IMR-90 (cell line): ENCODE data around the gene GPR173. TPM values are rescaled to one million over a fixed set of nuclear protein-coding genes. Genes with fewer than 3 reads are reported as not detected.

ENCODE experiments used
- ATAC-seq: fragments of 200-7000 bp; cut with Tn5 transposase; 2 replicates; pipeline ENCODE4 v1.9.1; 2020; ENCODE audit warnings: low read depth, mild to moderate bottlenecking, moderate library complexity
- BruUV-seq: library from RNA; stranded (reverse); fragments of 400-500 nt; replicated peaks from 2 replicates; lab custom pipeline; 2021; lab: Mats Ljungman, UMichigan
- CTCF ChIA-PET: fragments of 300-600 bp; formaldehyde crosslinking; extraction: SDS; loops from one replicate; lab custom pipeline; 2021; ENCODE audit warnings: antibody characterized with exemption; lab: Yijun Ruan, JAX
- POLR2A ChIA-PET: fragments of 300-600 bp; sonication (Branson Sonifier 250); formaldehyde crosslinking; loops from one replicate; lab custom pipeline; 2022; ENCODE audit warnings: antibody characterized with exemption; ENCODE audit not compliant: unreplicated experiment; lab: Charles Lee
- DNase-seq: peaks from one replicate; pipeline ENCODE4 v3.0.0; 2013
- H2AFZ ChIP-seq: replicated peaks from 2 replicates; pipeline ENCODE3; 2013; ENCODE audit warnings: low read length, mild to moderate bottlenecking; ENCODE audit not compliant: poor library complexity
- H2AK5ac ChIP-seq: 2 replicates; pipeline ENCODE4 v1.6.1; 2013; ENCODE audit warnings: low read depth, low read length, inconsistent platforms
- H2AK9ac ChIP-seq: replicated peaks from 2 replicates; pipeline ENCODE3; 2013; ENCODE audit warnings: mild to moderate bottlenecking, low read depth, low read length, moderate library complexity; ENCODE audit not compliant: poor library complexity
- H2BK120ac ChIP-seq: 2 replicates; pipeline ENCODE4 v1.6.1; 2013; ENCODE audit warnings: low read depth, low read length, inconsistent platforms
- H2BK15ac ChIP-seq: 3 replicates; pipeline ENCODE4 v1.6.1; 2013; ENCODE audit warnings: low read depth, low read length, inconsistent platforms
- H2BK20ac ChIP-seq: 2 replicates; pipeline ENCODE4 v1.6.1; 2013; ENCODE audit warnings: low read depth, mild to moderate bottlenecking, inconsistent platforms, low read length, moderate library complexity
- H2BK5ac ChIP-seq: 2 replicates; pipeline ENCODE4 v1.6.1; 2013; ENCODE audit warnings: mild to moderate bottlenecking, low read depth, low read length, inconsistent platforms; ENCODE audit not compliant: poor library complexity, severe bottlenecking
- H3K14ac ChIP-seq: replicated peaks from 2 replicates; pipeline ENCODE4 v1.6.1; 2013; ENCODE audit warnings: low read depth, low read length, inconsistent platforms
- H3K18ac ChIP-seq: 2 replicates; pipeline ENCODE4 v1.6.1; 2013; ENCODE audit warnings: low read depth, low read length, control low read depth
- H3K23ac ChIP-seq: 2 replicates; pipeline ENCODE4 v1.6.1; 2013; ENCODE audit warnings: low read depth, low read length, inconsistent platforms
- H3K27ac ChIP-seq: 2 replicates; pipeline ENCODE4 v1.5.1; 2013; ENCODE audit warnings: mild to moderate bottlenecking, control low read depth, low read length; ENCODE audit not compliant: insufficient read depth
- H3K27me3 ChIP-seq: 2 replicates; pipeline ENCODE4 v1.6.1; 2013; ENCODE audit warnings: low read length; ENCODE audit not compliant: control insufficient read depth, insufficient read depth
- H3K36me3 ChIP-seq: 2 replicates; pipeline ENCODE4 v1.6.1; 2013; ENCODE audit warnings: low read length, mixed read lengths; ENCODE audit not compliant: control insufficient read depth, insufficient read depth
- H3K4ac ChIP-seq: 2 replicates; pipeline ENCODE4 v1.6.1; 2013; ENCODE audit warnings: low read depth, low read length, inconsistent platforms
- H3K4me1 ChIP-seq: 2 replicates; pipeline ENCODE4 v1.6.1; 2013; ENCODE audit warnings: low read length, mixed read lengths; ENCODE audit not compliant: control insufficient read depth, insufficient read depth
- H3K4me2 ChIP-seq: 2 replicates; pipeline ENCODE4 v1.6.1; 2013; ENCODE audit warnings: low read depth, mild to moderate bottlenecking, control low read depth, low read length, moderate library complexity
- H3K4me3 ChIP-seq: 2 replicates; pipeline ENCODE4 v1.5.1; 2013; ENCODE audit warnings: low read depth, mild to moderate bottlenecking, control low read depth, low read length, moderate library complexity; ENCODE audit not compliant: insufficient read depth
- H3K56ac ChIP-seq: 2 replicates; pipeline ENCODE4 v1.6.1; 2013; ENCODE audit warnings: low read length, inconsistent platforms; ENCODE audit not compliant: insufficient read depth; ENCODE audit errors: extremely low read depth
- H3K79me1 ChIP-seq, 2 experiments: 2 replicates each; pipeline ENCODE4 v1.6.1; 2013; ENCODE audit warnings: low read length in 2 of 2, inconsistent platforms in 1 of 2, low read depth in 1 of 2
- H3K9ac ChIP-seq: 2 replicates; pipeline ENCODE4 v1.6.1; 2013; ENCODE audit warnings: low read depth, low read length, control low read depth
- H3K9me1 ChIP-seq: 2 replicates; pipeline ENCODE4 v1.6.1; 2013; ENCODE audit warnings: low read length, inconsistent platforms; ENCODE audit not compliant: insufficient read depth
- H3K9me3 ChIP-seq: 2 replicates; pipeline ENCODE4 v1.6.1; 2013; ENCODE audit warnings: low read length; ENCODE audit not compliant: control insufficient read depth, insufficient read depth
- H4K20me1 ChIP-seq: 2 replicates; pipeline ENCODE4 v1.6.1; 2013; ENCODE audit warnings: low read length, inconsistent platforms; ENCODE audit not compliant: insufficient read depth
- H4K5ac ChIP-seq: 2 replicates; pipeline ENCODE4 v1.6.1; 2013; ENCODE audit warnings: mild to moderate bottlenecking, low read depth, low read length, control low read depth
- H4K8ac ChIP-seq, 2 experiments: 2 replicates each; pipeline ENCODE4 v1.6.1; 2013; ENCODE audit warnings: low read depth in 2 of 2, low read length in 2 of 2, control low read depth in 1 of 2, inconsistent platforms in 1 of 2
- H4K91ac ChIP-seq: 2 replicates; pipeline ENCODE4 v1.6.1; 2013; ENCODE audit warnings: low read depth, low read length, inconsistent platforms; ENCODE audit not compliant: insufficient read depth
- BHLHE40 ChIP-seq: fragments of 150-350 bp; IDR thresholded peaks from 2 replicates; pipeline ENCODE4 v1.6.1; 2016; ENCODE audit warnings: mild to moderate bottlenecking, low read depth, low read length
- CEBPB ChIP-seq: IDR thresholded peaks from 2 replicates; pipeline ENCODE4 v1.6.1; 2012; ENCODE audit warnings: low read depth, low read length, improper control_type of control experiment
- CHD1 ChIP-seq: IDR thresholded peaks from 2 replicates; pipeline ENCODE4 v1.6.1; 2012; ENCODE audit warnings: low read depth, low read length, improper control_type of control experiment
- FOS ChIP-seq: fragments of 150-350 bp; IDR thresholded peaks from 2 replicates; pipeline ENCODE4 v1.6.1; 2016; ENCODE audit warnings: low read depth, low read length
- MAFK ChIP-seq: IDR thresholded peaks from 2 replicates; pipeline ENCODE4 v1.6.1; 2012; ENCODE audit warnings: low read depth, low read length, improper control_type of control experiment
- MAZ ChIP-seq: IDR thresholded peaks from 2 replicates; pipeline ENCODE4 v1.6.1; 2012; ENCODE audit warnings: low read depth, mild to moderate bottlenecking, low read length, improper control_type of control experiment, moderate library complexity, borderline replicate concordance
- MXI1 ChIP-seq: IDR thresholded peaks from 2 replicates; pipeline ENCODE4 v1.6.1; 2012; ENCODE audit warnings: low read depth, mild to moderate bottlenecking, low read length, moderate library complexity, borderline replicate concordance
- NFE2L2 ChIP-seq: fragments of 150-350 bp; IDR thresholded peaks from 2 replicates; pipeline ENCODE4 v1.6.1; 2016; ENCODE audit warnings: low read depth, mild to moderate bottlenecking, low read length
- POLR2A ChIP-seq: IDR thresholded peaks from 2 replicates; pipeline ENCODE4 v1.6.1; 2012; ENCODE audit warnings: mild to moderate bottlenecking, low read depth, low read length
- RAD21 ChIP-seq: IDR thresholded peaks from 2 replicates; pipeline ENCODE4 v1.6.1; 2012; ENCODE audit warnings: low read length, improper control_type of control experiment
- RCOR1 ChIP-seq: IDR thresholded peaks from 2 replicates; pipeline ENCODE4 v1.6.1; 2012; ENCODE audit warnings: mild to moderate bottlenecking, low read length, improper control_type of control experiment; ENCODE audit not compliant: insufficient replicate concordance
- RFX5 ChIP-seq: IDR thresholded peaks from 2 replicates; pipeline ENCODE4 v1.8.0; 2012; ENCODE audit warnings: low read depth, mild to moderate bottlenecking, low read length, moderate library complexity
- SMC3 ChIP-seq: fragments of 150-350 bp; IDR thresholded peaks from 2 replicates; pipeline ENCODE4 v1.6.1; 2016; ENCODE audit warnings: low read depth, mild to moderate bottlenecking, antibody characterized with exemption, low read length, moderate library complexity
- WGBS, 2 experiments: methylation state at CpG; one replicate each; pipeline versions ENCODE4 v1.1.5 to v1.1.7; 2013; ENCODE audit warnings: missing lambda C conversion rate in 2 of 2; ENCODE audit not compliant: insufficient read length in 1 of 2; ENCODE audit errors: extremely low coverage in 2 of 2; 5-methylcytosine and 5-hydroxymethylcytosine counted together
- dilution Hi-C: fragments of 300-500 bp; cut with HindIII; formaldehyde crosslinking; loops from one replicate; pipeline ENCODE4 v1.14.3; 2018; ENCODE audit warnings: low sequenced_read_pairs; ENCODE audit not compliant: unreplicated experiment
- in situ Hi-C: fragments of 300-500 bp; cut with MboI; formaldehyde crosslinking; loops from 3 replicates; pipeline ENCODE4 v1.14.3; 2019; ENCODE audit warnings: low sequenced_read_pairs, inconsistent platforms, mixed read lengths
- intact Hi-C: fragments of 100-400 bp; cut with micrococcal nuclease; formaldehyde crosslinking; loops from 2 replicates; pipeline ENCODE4 v1.10.0; 2022
- polyA plus RNA-seq, 3 experiments: library from polyadenylated mRNA; depleted of rRNA; stranded (reverse); fragments of >200 nt; gene quantifications; 2 replicates each; pipeline ENCODE4 v1.2.3, GENCODE V29; 2012; ENCODE audit warnings: low replicate concordance in 1 of 3
- total RNA-seq: library from RNA; depleted of rRNA; stranded (reverse); fragments of >200 nt; gene quantifications from 2 replicates; pipeline ENCODE4 v1.2.3, GENCODE V29; 2012
- TF ChIP-seq, protein P1 (sequence below): fragments of 150-350 bp; IDR thresholded peaks from 2 replicates; pipeline ENCODE4 v1.6.1; 2016; ENCODE audit warnings: low read depth, mild to moderate bottlenecking, low read length, moderate library complexity, borderline replicate concordance
- TF ChIP-seq, protein P2 (sequence below): fragments of 150-350 bp; IDR thresholded peaks from 2 replicates; pipeline ENCODE4 v1.6.1; 2017; ENCODE audit warnings: mild to moderate bottlenecking, antibody characterized with exemption, low read length, low read depth
- TF ChIP-seq, protein P3 (sequence below): conservative IDR thresholded peaks from 2 replicates; pipeline ENCODE4 v1.5.1; 2012; ENCODE audit warnings: mild to moderate bottlenecking, low read depth, low read length, improper control_type of control experiment

Gene GPR173
- total and polyA plus RNA-seq, 2 of the 4 experiments (the other 2 are of a cell fraction), result 0.90 to 6.1 TPM

DNA sequence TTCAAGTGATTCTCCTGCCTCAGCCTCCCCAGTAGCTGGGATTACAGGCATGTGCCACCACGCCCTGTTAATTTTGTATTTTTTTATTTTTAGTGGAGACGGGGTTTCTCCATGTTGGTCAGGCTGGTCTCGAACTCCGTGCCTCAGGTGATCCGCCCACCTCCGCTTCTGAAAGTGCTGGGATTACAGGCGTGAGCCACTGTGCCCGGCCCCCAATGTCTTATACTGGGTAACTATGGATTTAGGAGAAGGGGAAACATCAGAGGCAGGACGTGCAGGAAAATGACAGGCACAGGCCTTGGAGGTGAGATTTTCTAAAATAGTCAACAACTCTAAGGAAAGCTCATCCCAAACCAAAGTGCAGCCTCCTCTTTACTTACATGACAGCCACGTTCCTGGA, 22.5 kb downstream of the GPR173 start:
- in situ Hi-C loops (no loop called here), dilution Hi-C loops (no loop called here), intact Hi-C loops (loop anchor here (1.0 kb wide), 2 partner anchors 18 to 22 kb away; no protein-coding TSS in a partner anchor)
- Histone ChIP-seq H3K9me1 (no peaks in the 10 kb centered on the region; the same call in 1 of the 2 replicates), H2BK20ac (no peak overlapping the region), H2BK5ac (no peak overlapping the region), H4K20me1 (peaks cover 17% of the 10 kb centered on the region), H4K5ac (no peak overlapping the region), H3K9me3 (no peaks in the 10 kb centered on the region), H3K9ac (no peak overlapping the region), H2AK9ac (no peak overlapping the region), H3K14ac (no peak overlapping the region), H4K91ac (no peak overlapping the region), H2AK5ac (no peak overlapping the region), H3K23ac (no peak overlapping the region), H2AFZ (no peak overlapping the region), H3K4me1 (peaks cover 2% of the 10 kb centered on the region; the same call in 1 of the 2 replicates), H3K79me1 (peaks cover 0 to 26% of the 10 kb centered on the region in 2 experiments; a peak in 2 of 4 replicates), H3K56ac (no peak overlapping the region), H3K27me3 (no peaks in the 10 kb centered on the region; the same call in none of the 2 replicates), H2BK120ac (no peak overlapping the region), H3K4me3 (no peak overlapping the region), H3K27ac (no peak overlapping the region), H3K18ac (no peak overlapping the region), H2BK15ac (no peak overlapping the region), H3K4me2 (no peak overlapping the region), H4K8ac (no peak overlapping the region), H3K4ac (no peak overlapping the region), H3K36me3 (peaks cover 3% of the 10 kb centered on the region; the same call in 1 of the 2 replicates)
- ATAC-seq, result no peak
- POLR2A ChIA-PET, result no interaction called here
- no CpG with 5 or more reads among the region's 10 CpGs for WGBS, 2 experiments
- no TSS peak for BruUV-seq
- CTCF ChIA-PET, result no interaction called here
- DNase-seq, result no peak
- TF ChIP-seq BHLHE40 (no peak), MAZ (no peak), FOS (no peak), RFX5 (no peak), CEBPB (no peak), RCOR1 (no peak), MAFK (no peak), MXI1 (no peak), NFE2L2 (no peak), RAD21 (no peak), POLR2A (no peak), CHD1 (no peak), SMC3 (no peak)
- TF ChIP-seq, protein P1, sequence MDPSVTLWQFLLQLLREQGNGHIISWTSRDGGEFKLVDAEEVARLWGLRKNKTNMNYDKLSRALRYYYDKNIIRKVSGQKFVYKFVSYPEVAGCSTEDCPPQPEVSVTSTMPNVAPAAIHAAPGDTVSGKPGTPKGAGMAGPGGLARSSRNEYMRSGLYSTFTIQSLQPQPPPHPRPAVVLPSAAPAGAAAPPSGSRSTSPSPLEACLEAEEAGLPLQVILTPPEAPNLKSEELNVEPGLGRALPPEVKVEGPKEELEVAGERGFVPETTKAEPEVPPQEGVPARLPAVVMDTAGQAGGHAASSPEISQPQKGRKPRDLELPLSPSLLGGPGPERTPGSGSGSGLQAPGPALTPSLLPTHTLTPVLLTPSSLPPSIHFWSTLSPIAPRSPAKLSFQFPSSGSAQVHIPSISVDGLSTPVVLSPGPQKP, result no peak
- TF ChIP-seq, protein P2, sequence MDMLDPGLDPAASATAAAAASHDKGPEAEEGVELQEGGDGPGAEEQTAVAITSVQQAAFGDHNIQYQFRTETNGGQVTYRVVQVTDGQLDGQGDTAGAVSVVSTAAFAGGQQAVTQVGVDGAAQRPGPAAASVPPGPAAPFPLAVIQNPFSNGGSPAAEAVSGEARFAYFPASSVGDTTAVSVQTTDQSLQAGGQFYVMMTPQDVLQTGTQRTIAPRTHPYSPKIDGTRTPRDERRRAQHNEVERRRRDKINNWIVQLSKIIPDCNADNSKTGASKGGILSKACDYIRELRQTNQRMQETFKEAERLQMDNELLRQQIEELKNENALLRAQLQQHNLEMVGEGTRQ, result no peak
- TF ChIP-seq, protein P3, sequence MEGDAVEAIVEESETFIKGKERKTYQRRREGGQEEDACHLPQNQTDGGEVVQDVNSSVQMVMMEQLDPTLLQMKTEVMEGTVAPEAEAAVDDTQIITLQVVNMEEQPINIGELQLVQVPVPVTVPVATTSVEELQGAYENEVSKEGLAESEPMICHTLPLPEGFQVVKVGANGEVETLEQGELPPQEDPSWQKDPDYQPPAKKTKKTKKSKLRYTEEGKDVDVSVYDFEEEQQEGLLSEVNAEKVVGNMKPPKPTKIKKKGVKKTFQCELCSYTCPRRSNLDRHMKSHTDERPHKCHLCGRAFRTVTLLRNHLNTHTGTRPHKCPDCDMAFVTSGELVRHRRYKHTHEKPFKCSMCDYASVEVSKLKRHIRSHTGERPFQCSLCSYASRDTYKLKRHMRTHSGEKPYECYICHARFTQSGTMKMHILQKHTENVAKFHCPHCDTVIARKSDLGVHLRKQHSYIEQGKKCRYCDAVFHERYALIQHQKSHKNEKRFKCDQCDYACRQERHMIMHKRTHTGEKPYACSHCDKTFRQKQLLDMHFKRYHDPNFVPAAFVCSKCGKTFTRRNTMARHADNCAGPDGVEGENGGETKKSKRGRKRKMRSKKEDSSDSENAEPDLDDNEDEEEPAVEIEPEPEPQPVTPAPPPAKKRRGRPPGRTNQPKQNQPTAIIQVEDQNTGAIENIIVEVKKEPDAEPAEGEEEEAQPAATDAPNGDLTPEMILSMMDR, result no peak
